SKM-1 treated with dmso at 0.1 percent for 144 hours (cell line): ENCODE data around the gene PRKAR1B.

Experiments used
- DNase-seq: peaks from one replicate; lab custom pipeline; 2025; ENCODE audit not compliant: unreplicated experiment; lab: John Stamatoyannopoulos, UW

The PRKAR1B gene

DNA sequence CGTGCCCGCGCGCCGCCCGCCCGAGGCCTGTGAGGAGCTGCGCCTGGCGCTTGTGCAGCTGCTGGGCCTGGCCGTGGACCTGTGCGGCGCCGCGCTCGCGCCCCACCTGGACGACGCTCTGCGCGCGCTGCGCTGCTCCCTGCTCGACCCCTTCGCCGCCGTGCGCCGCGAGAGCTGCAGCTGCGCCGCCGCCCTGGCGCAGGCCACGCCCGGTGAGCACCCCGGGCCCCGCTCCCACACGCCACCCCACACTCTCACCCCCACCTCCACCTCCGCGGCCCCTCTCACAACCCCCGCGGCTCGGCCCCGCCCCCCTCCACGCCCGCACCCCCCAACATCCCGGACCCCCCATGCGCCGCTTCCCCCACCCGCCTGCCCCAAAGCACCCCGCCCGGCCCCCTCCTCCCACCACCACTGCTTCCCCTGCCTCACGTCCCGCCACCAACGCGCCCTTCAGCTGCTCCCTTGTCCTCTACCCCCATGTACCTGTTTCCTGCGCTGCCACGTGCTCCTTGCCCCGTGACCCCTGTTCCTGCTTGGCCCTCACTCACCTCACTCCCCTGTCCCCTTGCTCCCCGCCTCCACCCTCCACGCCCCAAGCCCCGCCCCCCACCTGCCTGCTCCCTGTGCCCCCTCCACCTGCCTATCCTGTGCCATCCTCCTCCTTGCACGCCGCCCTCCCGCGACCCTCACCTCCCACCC is at the start of gene PRKAR1B:
PRKAR1B (minus strand) TSS at position 178 of the 702 bp plus-strand sequence. CDS start 15,776 bp downstream, outside the sequence.
- no peak for DNase-seq

DNA sequence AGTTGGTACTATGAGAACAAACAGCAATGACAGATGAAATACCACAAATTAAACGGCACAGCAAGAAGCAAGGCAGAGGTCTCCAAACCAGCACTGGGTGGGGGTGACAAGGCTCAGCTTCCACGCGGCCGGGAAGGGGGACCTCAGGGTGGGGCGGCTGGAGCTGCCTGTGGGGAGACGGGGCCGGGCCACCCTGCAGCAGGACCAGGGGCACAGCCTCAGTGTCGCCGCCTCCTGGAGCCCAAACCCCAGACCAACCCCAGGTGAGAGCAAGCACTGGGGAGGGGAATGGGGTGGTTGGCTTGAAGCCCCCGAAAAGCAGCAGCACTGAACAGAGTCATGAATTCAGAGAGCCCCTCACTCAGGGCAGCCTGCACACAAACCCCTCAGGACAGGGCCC is 49.3 kb upstream of the PRKAR1B start:
- no peak for DNase-seq

DNA sequence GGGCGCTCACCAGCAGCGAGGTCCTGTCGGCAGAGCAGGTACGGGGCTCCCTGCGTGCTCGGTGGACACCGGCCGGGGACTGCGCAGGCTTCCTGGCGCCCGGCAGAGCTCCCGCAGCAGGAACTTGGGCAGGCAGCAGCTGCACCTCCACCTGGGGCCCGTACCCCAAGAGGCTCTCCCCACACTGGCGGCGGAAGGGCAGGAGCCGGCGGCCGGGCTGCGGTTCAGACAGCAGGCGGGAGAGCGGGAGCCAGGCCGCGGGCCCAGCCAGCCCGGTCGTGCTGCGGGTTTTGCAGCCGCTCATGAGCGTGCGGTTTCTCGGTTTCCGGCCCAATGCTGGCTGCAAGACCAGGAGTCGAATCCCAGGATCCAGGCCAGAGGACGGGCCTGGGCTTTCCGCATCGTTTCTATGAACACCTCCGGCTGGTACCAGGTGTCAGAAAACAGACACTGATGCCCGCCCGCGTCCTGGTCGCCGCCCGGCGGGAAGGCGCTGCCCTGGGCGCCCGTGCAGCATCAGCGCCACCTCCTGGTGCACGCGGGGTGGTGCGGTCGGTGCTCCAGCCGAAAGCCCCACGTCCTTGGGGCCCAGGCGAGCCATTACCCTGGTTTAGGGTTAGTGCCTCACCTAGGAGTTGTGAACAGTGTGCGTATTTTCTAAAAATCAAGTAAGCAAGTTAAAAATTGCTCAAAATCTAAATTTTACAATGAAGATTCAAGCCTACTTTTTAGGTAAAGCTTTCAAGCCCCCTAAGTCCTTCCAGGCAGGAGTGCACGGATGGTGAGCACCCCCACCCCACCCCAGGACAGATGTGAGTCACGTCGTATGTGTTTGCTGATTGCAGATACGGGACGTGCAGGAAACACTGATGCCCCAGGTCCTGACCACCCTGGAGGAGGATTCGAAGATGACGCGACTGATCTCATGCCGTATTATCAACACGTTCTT is 47.4 kb upstream of the PRKAR1B start:
- no peak for DNase-seq

DNA sequence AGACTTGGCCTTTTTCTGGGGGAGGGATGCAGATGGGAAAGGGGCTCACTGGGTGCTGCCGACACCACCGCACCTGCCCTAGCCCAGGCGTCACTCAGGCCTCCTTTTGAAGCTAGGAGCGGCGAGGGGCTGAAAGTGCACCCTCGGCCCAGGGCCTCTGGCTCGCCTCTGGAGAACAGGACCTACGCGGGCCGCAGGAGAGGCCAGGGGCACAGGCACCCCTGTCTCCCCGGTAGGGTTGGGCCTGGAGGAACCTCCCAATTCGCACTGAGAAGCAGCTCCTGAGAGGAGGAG is 46.5 kb upstream of the PRKAR1B start:
- no peak for DNase-seq

DNA sequence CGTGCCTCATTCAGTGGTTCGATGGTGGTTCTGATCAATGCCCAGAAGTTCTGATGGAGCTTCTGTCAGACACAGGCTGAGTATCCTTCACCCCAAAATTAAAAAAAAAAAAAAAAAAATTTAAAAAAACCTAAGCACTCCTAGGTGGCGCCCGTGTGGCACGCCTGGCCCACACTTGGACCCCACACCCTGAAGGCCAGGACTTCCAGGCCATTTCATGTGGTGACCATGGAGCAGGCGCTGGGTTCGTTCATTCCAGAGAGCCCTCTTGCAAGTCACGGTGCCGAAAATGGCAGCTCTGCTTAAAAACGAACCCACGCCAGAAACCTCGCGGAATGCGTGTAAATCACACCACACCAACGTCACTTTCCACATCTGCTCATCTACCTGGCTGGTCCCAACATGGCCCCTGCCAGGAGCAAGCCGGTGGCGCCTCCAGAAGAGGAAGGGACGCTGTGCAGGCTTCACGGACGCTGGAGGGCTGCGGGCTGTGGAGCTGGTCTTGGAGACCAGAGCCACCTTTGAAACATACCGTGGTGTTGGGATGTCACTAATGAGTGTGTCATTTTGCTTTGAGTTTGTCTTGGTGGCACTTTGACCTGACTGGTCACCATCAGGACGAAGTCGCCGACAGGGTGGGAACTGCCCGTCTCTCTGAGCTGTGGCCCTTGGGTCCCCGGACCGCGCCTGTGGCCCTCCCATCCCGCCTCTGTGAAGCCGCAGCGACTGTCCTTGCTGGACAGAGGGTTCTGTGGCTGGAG is 46.0 kb upstream of the PRKAR1B start:
- no peak for DNase-seq

DNA sequence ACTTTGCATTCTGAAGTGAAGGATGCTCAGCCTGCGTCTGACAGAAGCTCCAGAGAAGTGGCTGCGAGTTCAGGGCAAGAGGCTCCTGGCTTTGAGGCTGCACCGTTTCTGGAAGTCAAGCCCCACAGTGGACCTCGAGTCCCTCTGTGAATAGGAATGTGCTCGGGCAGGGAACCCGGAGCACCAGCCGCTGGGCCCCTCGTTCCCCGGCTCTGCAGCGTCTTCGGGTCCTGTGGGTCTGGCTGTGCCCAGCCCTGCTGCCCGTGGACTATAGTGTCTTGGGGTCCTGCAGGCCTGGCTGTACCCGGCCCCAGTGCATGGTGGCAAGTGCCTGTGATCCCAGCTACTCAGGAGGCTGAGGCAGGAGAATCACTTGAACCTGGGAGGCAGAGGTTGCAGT is 45.3 kb upstream of the PRKAR1B start:
- no peak for DNase-seq

DNA sequence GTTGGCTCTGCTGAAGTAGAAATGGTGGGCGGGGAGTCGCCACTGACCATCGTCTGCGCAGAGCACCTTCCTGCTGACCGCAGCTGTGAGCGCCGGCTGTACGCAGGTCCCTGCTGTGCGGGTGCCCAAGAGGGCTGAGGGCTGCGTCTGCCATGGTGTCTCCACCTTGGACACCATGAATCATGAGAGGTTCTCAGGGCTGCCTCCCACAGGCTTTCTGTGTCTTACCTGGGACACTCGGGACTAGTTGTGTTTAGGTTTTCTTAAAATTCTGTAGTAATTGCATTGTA is 44.9 kb upstream of the PRKAR1B start:
- no peak for DNase-seq

DNA sequence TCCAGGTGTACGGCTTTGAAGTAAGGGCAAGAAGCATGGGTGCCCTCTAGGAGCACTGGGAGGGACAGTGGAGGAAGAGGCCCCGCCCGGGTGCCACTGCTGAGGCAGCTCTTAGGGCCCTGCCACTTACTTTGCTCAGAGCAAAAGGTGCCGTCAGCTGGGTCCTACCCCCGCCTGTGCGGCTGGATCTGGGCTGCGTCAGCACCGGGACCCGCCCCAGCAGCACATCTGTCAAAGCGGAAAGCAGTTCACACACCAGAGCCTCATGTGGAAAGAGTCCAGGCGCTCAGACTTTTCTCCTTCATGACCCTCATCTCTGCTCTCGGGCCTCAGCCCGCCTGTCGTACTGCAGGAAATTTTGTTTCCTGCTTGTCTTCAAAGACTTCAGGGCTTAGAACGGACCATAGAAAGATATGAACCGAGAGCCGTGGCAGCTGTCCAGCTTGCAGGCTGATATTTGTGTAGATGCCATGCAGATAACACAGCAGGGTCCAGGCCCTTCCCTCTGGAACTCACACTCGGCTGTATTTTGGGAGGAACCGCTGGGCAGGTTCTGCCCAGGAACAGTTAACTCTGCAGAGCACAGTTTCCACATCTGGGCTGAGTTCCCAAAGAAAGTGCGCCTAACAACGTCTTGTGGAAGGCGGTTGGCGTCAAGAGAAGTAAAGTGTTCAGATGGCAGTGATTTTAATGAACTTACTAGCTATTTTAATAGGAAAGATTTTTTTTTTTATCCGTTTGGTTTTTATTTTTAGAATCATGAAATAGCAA is 44.3 kb upstream of the PRKAR1B start:
- no peak for DNase-seq

DNA sequence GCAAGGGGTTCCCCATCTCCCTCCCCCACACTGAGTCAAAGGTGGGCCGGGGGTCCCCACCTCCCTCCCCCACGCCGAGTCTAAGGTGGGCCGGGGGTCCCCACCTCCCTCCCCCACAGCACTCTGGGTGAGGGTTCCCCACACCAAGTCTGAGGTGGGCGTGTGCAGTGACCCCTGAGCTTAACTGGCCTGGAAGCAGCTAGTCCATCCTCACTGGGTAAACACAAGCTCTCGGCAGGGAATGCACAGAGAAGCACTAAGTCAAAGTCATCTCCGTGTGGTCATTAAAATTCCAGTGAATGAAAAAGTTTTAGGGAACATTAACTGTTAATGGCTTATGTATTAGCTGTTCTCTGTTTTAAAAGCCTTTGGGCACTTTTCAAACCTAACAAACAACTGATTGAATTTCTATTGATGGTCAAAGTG is 43.7 kb upstream of the PRKAR1B start:
- DNase-seq = no peak

DNA sequence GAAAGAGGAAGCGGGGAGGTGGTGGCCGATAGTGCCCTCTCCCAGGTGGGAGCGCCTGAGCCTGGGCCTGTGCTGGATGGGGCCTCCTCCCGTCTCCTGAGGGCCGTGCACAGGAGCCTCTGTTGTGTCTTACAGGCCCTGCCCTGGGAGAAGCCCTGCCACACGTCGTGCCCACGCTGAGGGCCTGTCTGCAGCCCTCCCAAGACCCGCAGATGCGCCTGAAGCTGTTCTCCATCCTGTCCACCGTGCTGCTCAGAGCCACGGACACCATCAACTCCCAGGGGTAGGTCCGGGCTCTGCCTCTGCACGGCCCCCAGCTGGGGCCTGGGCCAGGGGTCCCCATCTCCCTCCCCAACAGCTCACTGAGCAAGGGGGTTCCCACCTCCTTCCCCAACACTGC is 43.3 kb upstream of the PRKAR1B start:
- DNase-seq = no peak

DNA sequence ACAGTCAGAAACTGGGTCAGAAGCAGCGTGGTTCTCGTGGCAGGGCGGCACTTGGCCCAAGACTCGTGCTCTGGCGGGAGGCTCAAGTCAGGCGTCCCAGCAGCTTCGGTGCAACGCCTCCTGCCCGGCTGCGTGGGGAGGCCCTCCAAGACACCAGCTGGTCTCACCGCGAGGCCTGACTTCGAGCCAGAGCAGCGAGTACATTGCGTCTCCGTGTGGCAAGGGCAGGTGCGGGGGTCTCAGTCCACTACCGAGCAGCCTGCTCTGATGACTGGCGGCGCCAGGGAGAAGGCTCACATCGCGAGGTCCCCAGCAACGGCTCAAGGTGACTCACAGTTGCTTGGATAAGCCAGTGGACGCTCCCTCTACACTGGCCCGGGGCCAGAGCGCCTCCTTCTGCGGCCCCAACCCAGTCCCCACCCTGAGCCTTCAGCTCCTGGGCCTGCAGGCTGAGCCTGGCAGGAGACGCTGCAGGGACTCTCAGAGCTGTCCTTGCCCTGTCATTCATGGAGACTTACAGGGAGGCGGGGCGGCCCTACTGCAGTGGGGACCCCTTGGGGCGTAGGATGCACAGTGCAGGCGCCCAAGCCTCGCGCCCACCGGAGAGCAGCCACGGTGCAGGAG is 41.9 kb upstream of the PRKAR1B start:
- no peak for DNase-seq

DNA sequence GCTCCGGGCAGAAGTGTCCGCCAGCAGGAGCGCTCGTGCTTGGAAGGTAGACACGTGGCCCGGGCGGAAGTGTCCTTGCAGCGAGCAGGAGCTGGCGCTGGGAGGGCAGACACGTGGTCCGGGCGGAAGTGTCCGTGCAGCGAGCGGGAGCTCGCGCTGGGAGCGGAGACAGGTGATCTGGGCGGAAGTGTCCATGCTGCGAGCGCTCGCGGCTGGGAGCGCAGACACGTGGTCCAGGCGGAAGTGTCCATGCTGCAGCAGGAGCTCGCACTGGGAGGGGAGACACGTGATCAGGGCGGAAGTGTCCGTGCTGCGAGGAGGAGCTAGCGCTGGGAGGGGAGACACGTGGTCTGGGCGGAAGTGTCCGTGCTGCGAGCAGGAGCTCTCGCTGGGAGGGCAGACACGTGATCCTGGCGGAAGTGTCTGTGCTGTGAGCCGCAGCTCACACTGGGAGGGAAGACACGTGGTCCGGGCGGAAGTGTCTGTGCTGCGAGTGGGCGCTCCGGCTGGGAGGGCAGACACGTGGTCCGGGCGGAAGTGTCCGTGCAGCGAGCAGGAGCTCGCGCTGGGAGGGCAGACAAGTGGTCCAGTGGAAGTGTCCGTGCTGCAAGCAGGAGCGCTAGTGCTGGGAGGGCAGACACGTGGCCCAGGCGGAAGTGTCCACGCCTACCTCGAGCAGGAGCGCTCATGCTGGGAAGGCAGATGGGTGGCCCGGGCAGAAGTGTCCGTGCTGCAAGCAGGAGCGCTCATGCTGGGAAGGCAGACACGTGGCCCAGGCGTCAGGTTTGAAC is 41.1 kb upstream of the PRKAR1B start:
- DNase-seq = no peak

DNA sequence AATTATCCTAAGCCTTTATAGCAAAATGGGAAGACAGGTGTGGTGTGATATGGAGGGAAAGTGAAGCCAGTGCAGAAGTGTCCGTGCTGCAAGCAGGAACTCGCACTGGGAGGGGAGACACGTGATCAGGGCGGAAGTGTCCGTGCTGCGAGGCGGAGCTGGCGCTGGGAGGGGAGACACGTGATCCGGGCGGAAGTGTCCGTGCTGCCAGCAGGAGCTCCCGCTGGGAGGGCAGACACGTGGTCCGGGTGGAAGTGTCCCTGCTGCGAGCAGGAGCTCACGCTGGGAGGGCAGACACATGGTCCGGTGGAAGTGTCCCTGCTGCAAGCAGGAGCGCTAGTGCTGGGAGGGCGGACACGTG is 40.5 kb upstream of the PRKAR1B start:
- DNase-seq = no peak

DNA sequence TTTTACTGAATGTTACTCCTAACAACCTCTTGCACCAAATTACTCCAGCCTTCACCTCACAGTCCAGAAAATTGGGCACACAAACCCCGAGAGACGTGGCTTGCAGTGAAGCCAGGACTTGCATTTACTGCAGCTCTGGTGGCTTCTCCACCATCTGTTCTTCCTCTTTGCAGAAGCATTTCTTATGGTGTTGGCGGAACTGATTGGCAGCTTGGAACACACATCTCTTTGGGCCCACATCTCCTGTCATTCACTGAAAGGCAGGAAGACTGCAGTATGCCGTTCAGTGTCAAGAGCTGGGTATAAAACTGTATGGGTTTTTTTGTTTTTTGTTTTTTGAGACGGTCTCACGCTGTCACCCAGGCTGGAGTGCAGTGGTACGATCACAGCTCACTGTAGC is 38.3 kb upstream of the PRKAR1B start:
- no peak for DNase-seq

DNA sequence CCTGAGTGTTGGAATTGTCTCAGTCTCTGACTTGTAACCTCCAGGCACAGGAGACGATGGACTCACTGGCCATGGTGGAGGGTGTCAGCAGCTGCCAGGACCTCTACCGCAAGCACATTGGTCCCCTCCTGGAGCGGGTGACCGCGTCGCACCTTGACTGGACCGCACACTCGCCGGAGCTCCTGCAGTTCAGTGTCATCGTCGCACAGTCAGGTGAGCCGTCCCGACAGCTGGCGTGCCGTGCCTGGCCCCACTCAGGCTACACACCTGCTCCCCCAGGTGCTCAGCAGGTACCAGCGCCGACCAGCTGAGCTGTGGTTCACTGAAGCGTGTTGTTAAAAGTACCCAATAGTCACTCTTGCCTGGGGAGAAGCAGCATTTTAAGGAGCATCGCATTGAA is 36.7 kb upstream of the PRKAR1B start:
- DNase-seq = no peak

DNA sequence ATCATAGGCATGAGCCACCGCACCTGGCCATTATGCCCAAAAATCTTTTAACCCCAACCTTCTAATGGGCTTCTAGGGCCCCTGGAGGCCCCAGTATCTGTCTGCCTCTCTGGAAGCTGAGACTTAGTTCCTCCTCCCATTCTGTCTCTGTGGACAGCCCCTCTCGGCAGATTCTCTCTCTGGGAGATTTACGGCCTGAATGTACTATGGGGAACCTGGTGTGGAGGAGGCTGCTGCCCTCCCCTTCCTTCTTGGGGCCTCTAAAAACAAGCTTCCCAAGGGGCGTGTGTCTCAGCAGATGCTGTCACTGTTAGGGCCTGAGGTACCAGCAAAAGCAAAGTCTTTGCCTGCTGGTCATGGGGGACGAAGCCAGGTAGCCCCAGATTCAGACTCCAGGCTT is 35.8 kb upstream of the PRKAR1B start:
- no peak for DNase-seq

DNA sequence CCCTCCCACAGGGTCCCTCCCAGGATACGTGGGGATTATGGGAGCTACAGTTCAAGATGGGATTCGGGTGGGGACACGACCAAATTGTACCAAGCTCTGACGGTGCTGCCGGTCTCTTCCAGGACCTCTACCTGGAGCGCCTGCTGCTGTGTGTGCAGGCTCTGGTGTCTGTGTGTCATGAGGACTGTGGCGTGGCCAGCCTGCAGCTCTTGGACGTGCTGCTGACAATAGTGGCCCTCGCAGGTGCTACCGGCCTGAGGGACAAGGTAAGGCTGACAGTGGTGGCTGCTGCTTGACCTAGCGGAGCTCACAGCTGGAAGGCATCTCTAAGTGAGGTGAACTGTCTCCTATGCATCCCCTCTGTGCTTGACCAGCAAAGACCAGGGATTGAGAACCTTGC is 34.5 kb upstream of the PRKAR1B start:
- no peak for DNase-seq

DNA sequence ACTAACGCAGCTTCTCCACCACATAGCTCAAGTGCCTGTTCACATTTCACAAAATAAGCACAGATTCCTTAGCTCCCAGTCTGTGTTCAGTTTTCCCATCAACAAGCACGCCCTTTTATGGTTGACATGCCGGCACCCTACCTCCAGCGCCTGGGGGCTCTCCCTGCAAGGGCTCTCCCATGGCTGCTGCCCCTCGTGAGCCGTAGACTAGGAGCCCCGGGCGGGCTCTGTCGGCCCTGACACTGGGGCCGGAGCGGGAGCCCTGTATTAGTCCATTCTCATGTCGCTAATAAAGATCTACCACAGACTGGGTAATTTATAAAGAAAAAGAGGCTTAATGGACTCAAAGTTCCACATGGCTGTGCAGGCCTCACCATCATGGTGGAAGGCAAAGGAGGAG is 34.0 kb upstream of the PRKAR1B start:
- DNase-seq = no peak

DNA sequence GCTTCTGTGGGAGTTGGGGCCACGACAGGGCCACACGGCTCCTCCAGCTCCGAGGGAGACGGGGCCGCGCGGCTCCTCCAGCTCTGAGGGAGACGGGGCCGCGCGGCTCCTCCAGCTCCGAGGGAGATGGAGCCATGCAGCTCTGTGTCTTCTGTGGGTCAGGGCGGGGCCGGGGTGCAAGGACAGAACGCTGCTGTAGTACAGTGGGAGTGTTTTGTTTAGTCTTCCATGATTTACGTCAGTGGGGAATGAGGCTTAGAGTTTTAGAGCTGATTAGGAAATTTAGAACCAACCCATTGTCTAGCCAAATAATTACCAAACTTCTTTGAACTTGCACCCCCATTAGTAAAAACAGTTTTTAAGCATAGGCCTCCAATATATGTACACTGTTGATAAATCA is 32.9 kb upstream of the PRKAR1B start:
- no peak for DNase-seq

DNA sequence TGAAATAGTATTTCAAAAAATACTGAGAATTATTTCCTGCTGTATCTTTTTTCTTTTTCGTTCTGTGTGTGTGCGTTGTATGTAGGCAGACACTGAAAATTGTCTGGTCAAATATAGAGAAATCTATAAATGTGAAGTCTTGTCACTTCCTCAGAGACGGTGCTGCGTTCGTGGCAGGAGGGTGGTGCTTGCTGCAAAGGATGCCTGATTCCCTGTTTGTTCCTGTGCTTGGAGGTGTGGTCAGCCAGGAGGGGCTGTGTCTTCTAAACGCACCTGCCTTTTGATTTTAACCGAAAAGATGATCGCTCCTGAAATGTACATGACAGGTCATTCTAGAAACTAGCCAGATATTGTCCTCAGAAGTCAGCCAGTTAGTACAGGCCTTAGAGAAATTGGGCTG is 32.5 kb upstream of the PRKAR1B start:
- no peak for DNase-seq
